Natural killer cell (primary cell): ENCODE measurements around the gene TAS2R46. TPM values are rescaled to one million over a fixed set of nuclear protein-coding genes. Genes with fewer than 3 reads are reported as not detected.
"Not testable (repeated sequence)": the region's sequence is repeated elsewhere in the genome, so short reads cannot be mapped to it uniquely, and the experiment has no call there.

ENCODE experiments used
- ATAC-seq, 3 donors: fragments of 150-1000 bp in 2 of 3; fragments of 200-7000 bp in 1 of 3; cut with Tn5 transposase; 1 replicate in 1 of 3; 2 replicates in 2 of 3; pipeline ENCODE4 v1.10.0; 2021; ENCODE audit warnings: mild to moderate bottlenecking in 2 of 3, moderate library complexity in 2 of 3
- DNase-seq, 2 donors: peaks; one replicate each; pipeline versions ENCODE4 v3.0.0 to v3.0.0-alpha.2; 2013 to 2021; ENCODE audit warnings: mixed read lengths in 1 of 2
- H3K27ac ChIP-seq: one replicate; pipeline ENCODE4 v1.5.1; 2013; ENCODE audit warnings: mild to moderate bottlenecking, low read length
- H3K27me3 ChIP-seq: one replicate; pipeline ENCODE4 v1.6.1; 2013; ENCODE audit warnings: low read length; ENCODE audit not compliant: control insufficient read depth, insufficient read depth
- H3K36me3 ChIP-seq: one replicate; pipeline ENCODE4 v1.6.1; 2013; ENCODE audit warnings: low read length; ENCODE audit not compliant: control insufficient read depth, insufficient read depth
- H3K4me1 ChIP-seq: one replicate; pipeline ENCODE4 v1.6.1; 2013; ENCODE audit warnings: low read length; ENCODE audit not compliant: control insufficient read depth, insufficient read depth
- H3K4me3 ChIP-seq: one replicate; pipeline ENCODE4 v1.5.1; 2013; ENCODE audit warnings: low read length
- H3K9me3 ChIP-seq: one replicate; pipeline ENCODE4 v1.6.1; 2013; ENCODE audit warnings: low read length; ENCODE audit not compliant: control insufficient read depth, insufficient read depth
- H3K27ac Mint-ChIP-seq, 2 donors: one replicate each; pipeline ENCODE4 v1.8.0; 2022; ENCODE audit warnings: mild to moderate bottlenecking in 2 of 2, mixed read lengths in 2 of 2, moderate library complexity in 1 of 2
- H3K27me3 Mint-ChIP-seq, 2 donors: one replicate each; pipeline ENCODE4 v1.8.0; 2022; ENCODE audit warnings: low read depth in 2 of 2, mixed read lengths in 2 of 2
- H3K36me3 Mint-ChIP-seq: one replicate; pipeline ENCODE4 v1.8.0; 2022; ENCODE audit warnings: mixed read lengths
- H3K4me1 Mint-ChIP-seq, 2 donors: one replicate each; pipeline ENCODE4 v1.8.0; 2022; ENCODE audit warnings: mixed read lengths in 2 of 2
- H3K4me3 Mint-ChIP-seq: one replicate; pipeline ENCODE4 v1.8.0; 2022; ENCODE audit warnings: mild to moderate bottlenecking, moderate library complexity, mixed read lengths
- H3K9me3 Mint-ChIP-seq, 2 donors: one replicate each; pipeline ENCODE4 v1.8.0; 2022; ENCODE audit warnings: mixed read lengths in 2 of 2
- WGBS: methylation state at CpG from one replicate; pipeline ENCODE4 v1.1.7; 2013; ENCODE audit warnings: missing lambda C conversion rate; ENCODE audit not compliant: insufficient coverage; 5-methylcytosine and 5-hydroxymethylcytosine counted together
- intact Hi-C: fragments of 100-400 bp; cut with micrococcal nuclease; formaldehyde crosslinking; loops from one replicate; pipeline ENCODE4 v1.14.2; 2022
- total RNA-seq, 4 donors: library from RNA; stranded (reverse); fragments of 120-200 nt in 1 of 4; gene quantifications; one replicate each; pipeline versions ENCODE4 v1.2.3 to v1.2.4, GENCODE V29; 2013 to 2022
- TF ChIP-seq, protein P1 (sequence below): fragments of 200-600 bp; IDR thresholded peaks from one replicate; pipeline ENCODE4 v1.8.0; 2022; ENCODE audit warnings: antibody characterized with exemption

Gene TAS2R46
- 1 to 10 TPM; 3.3 to 4.5 (median 4.4) TPM for total RNA-seq
- 17.0 TPM for total RNA-seq (2013)

GRCh38 chr12:11062194-11062593 is at the start of gene TAS2R46:
Gene TAS2R46, minus strand, starts transcription at chr12:11062294. Its CDS starts 0 bp downstream, at chr12:11062294.
- H3K4me1 Mint-ChIP-seq: peaks cover 20 to 34% of the 10 kb centered on the region in 2 donors
- DNase-seq, H3K27ac ChIP-seq, H3K4me3 ChIP-seq, H3K27me3 Mint-ChIP-seq, H3K36me3 ChIP-seq, H3K36me3 Mint-ChIP-seq, H3K27me3 ChIP-seq, ATAC-seq, intact Hi-C loops, H3K4me3 Mint-ChIP-seq, H3K4me1 ChIP-seq, H3K9me3 ChIP-seq, H3K9me3 Mint-ChIP-seq: not testable (repeated sequence)
- H3K27ac Mint-ChIP-seq: peak within 1 kb of the TSS in 1 of 2 donors; percentile 5
- no CpG with 5 or more reads among the region's 1 CpG for WGBS

DNA sequence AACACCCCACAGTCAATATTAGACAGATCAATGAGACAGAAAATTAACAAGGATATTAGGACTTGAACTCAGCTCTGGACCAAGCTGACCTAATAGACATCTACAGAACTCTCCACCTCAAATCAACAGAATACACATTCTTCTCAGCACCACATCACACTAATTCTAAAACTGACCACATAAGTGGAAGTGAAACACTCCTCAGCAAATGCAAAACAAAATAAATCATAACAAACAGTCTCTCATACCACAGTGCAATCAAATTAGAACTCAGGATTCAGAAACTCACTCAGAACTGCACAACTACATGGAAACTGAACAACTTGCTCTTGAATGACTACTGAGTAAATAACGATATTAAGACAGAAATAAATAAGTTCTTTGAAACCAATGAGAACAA is 49.1 kb upstream of the TAS2R46 start:
- intact Hi-C loops, H3K36me3 Mint-ChIP-seq, H3K27ac Mint-ChIP-seq, H3K4me3 Mint-ChIP-seq, DNase-seq, H3K27ac ChIP-seq, H3K9me3 Mint-ChIP-seq, H3K4me1 ChIP-seq, H3K9me3 ChIP-seq, ATAC-seq, H3K27me3 Mint-ChIP-seq, H3K27me3 ChIP-seq, H3K4me3 ChIP-seq, H3K36me3 ChIP-seq: not testable (repeated sequence)
- peaks cover 68 to 76% of the 10 kb centered on the region in 2 donors for H3K4me1 Mint-ChIP-seq
- WGBS: no CpG with 5 or more reads among the region's 1 CpG

DNA sequence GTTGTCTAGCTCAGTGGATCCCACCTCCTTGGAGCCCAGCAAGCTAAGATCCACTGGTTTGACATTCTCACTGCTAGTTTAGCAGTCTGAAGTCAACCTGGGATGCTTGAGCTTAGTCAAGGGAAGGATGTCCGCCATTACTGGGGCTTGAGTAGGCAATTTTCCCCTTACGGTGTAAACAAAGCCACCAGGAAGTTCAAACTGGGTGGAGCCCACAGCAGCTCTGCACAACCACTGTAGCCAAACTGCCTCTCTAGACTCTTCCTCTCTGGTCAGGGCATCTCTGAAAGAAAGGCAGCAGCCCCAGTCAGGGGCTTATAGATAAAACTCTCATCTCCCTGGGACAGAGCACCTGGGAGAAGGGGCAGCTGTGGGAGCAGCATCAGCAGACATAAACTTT is 46.8 kb upstream of the TAS2R46 start:
- no peaks in the 10 kb centered on the region for H3K27me3 ChIP-seq
- peaks cover 9% of the 10 kb centered on the region for H3K4me1 ChIP-seq
- no peaks in the 10 kb centered on the region for H3K9me3 ChIP-seq
- H3K27ac ChIP-seq: no peak overlapping the region
- Mint-ChIP-seq H3K9me3 (peaks cover 0 to 8% of the 10 kb centered on the region in 2 donors), H3K4me3 (peak overlapping the region; percentile 72), H3K27me3 (no peaks in the 10 kb centered on the region), H3K36me3 (peaks cover 8% of the 10 kb centered on the region), H3K27ac (peak overlapping the region; percentile 68 to 75), H3K4me1 (peaks cover 52 to 67% of the 10 kb centered on the region in 2 donors)
- intact Hi-C loops: no loop called here
- DNase-seq: no peak
- no peak overlapping the region for H3K4me3 ChIP-seq
- WGBS: 67% methylated on average over 2 of the region's 2 CpGs
- ATAC-seq: peak in 1 of 3 donors; percentile 55
- no peaks in the 10 kb centered on the region for H3K36me3 ChIP-seq
- TF ChIP-seq, protein P1, sequence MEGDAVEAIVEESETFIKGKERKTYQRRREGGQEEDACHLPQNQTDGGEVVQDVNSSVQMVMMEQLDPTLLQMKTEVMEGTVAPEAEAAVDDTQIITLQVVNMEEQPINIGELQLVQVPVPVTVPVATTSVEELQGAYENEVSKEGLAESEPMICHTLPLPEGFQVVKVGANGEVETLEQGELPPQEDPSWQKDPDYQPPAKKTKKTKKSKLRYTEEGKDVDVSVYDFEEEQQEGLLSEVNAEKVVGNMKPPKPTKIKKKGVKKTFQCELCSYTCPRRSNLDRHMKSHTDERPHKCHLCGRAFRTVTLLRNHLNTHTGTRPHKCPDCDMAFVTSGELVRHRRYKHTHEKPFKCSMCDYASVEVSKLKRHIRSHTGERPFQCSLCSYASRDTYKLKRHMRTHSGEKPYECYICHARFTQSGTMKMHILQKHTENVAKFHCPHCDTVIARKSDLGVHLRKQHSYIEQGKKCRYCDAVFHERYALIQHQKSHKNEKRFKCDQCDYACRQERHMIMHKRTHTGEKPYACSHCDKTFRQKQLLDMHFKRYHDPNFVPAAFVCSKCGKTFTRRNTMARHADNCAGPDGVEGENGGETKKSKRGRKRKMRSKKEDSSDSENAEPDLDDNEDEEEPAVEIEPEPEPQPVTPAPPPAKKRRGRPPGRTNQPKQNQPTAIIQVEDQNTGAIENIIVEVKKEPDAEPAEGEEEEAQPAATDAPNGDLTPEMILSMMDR: no peak

DNA sequence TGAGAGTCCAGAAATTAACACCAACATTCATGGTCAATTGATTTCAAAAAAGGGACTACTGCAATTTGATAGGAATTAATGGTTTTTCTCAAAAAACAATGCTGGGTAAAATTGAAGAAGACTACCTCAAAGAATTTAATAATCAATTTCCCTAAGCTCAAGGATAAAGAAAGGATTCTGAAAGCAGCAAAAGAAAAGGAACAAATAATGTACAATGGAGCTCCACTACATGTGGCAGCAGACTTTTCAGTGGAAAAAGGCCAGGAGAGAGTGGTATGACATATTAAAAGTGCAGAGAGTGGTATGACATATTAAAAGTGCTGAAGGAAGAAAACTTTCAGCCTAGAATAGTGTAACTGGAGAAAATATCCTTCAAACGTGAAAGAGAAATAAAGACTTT is 45.6 kb upstream of the TAS2R46 start:
- H3K36me3 Mint-ChIP-seq: peaks cover 8% of the 10 kb centered on the region
- H3K36me3 ChIP-seq: no peaks in the 10 kb centered on the region

More for the DNA sequence above, 45.6 kb upstream of the TAS2R46 start:
- H3K4me3 Mint-ChIP-seq: peak overlapping the region; percentile 1
- H3K27ac Mint-ChIP-seq: peak overlapping the region; percentile 28 to 45
- no peaks in the 10 kb centered on the region for H3K9me3 ChIP-seq
- ATAC-seq (no peak), DNase-seq (no peak)
- H3K27me3 ChIP-seq: no peaks in the 10 kb centered on the region
- 86% methylated on average over 1 of the region's 1 CpG for WGBS
- peaks cover 9% of the 10 kb centered on the region for H3K4me1 ChIP-seq
- TF ChIP-seq, protein P1: no peak
- H3K4me1 Mint-ChIP-seq: peaks cover 51 to 58% of the 10 kb centered on the region in 2 donors
- intact Hi-C loops: no loop called here
- peaks cover 0 to 9% of the 10 kb centered on the region in 2 donors for H3K9me3 Mint-ChIP-seq
- no peak overlapping the region for H3K4me3 ChIP-seq
- H3K27me3 Mint-ChIP-seq: no peaks in the 10 kb centered on the region
- no peak overlapping the region for H3K27ac ChIP-seq
